ENCODE results near the gene DICER1.

DNA sequence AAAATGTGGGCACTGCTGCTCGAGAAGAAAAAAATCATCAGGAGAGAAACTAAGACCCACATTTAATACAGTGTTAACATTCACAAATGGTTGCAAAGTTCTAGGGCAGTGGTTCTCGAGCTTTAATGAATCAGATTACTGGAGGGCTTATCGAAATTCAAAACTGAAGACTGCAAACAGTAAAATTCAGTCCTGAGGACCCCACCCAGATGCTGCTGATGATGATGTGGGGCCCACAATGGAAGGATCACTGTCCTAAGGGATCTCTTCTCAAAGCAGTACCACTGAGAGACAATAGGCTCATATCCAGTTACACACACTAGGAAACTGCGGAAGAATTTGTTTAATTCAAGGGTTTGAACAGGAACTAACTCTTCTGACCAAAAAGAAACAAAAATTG is 31.4 kb downstream of the DICER1 start:
- TF ChIP-seq, protein P1, sequence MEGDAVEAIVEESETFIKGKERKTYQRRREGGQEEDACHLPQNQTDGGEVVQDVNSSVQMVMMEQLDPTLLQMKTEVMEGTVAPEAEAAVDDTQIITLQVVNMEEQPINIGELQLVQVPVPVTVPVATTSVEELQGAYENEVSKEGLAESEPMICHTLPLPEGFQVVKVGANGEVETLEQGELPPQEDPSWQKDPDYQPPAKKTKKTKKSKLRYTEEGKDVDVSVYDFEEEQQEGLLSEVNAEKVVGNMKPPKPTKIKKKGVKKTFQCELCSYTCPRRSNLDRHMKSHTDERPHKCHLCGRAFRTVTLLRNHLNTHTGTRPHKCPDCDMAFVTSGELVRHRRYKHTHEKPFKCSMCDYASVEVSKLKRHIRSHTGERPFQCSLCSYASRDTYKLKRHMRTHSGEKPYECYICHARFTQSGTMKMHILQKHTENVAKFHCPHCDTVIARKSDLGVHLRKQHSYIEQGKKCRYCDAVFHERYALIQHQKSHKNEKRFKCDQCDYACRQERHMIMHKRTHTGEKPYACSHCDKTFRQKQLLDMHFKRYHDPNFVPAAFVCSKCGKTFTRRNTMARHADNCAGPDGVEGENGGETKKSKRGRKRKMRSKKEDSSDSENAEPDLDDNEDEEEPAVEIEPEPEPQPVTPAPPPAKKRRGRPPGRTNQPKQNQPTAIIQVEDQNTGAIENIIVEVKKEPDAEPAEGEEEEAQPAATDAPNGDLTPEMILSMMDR (IDR thresholded peaks at IDR 0.05; ENCODE audit: insufficient read depth, low read depth, low read length), result no peak
- TF ChIP-seq EZH2 (IDR thresholded peaks at IDR 0.05; ENCODE audit: insufficient read depth, low read length), result no peak

Data from astrocyte (in vitro differentiated cells and primary cell).